EL (cell line): ENCODE results near the gene MAPK8.

Experiments
- DNase-seq: peaks from one replicate; pipeline ENCODE4 v3.0.0-alpha.2; 2016

The MAPK8 gene

GRCh38 chr10:48389272-48389671, 82.8 kb downstream of the MAPK8 start:
- no peak for DNase-seq

- no peak for DNase-seq
Observed at GRCh38 chr10:48389846-48390557, 83.5 kb downstream of the MAPK8 start.

- DNase-seq: no peak
Observed at GRCh38 chr10:48390558-48390871, 84.0 kb downstream of the MAPK8 start.

GRCh38 chr10:48390933-48391845, 84.7 kb downstream of the MAPK8 start:
- DNase-seq: peak; percentile 66

- DNase-seq: no peak
Observed at GRCh38 chr10:48391994-48392393, 85.5 kb downstream of the MAPK8 start.

- DNase-seq: no peak
Observed at GRCh38 chr10:48398261-48398660, 91.8 kb downstream of the MAPK8 start.

- no peak for DNase-seq
Observed at GRCh38 chr10:48399056-48399541, 92.6 kb downstream of the MAPK8 start.

- DNase-seq: no peak
Observed at GRCh38 chr10:48399551-48399950, 93.1 kb downstream of the MAPK8 start.

- peak; percentile 67 for DNase-seq
Observed at GRCh38 chr10:48400129-48400849, 93.8 kb downstream of the MAPK8 start.

- DNase-seq: no peak
Observed at GRCh38 chr10:48400850-48401220, 94.4 kb downstream of the MAPK8 start.

GRCh38 chr10:48404646-48405045, 98.2 kb downstream of the MAPK8 start:
- no peak for DNase-seq

- peak; percentile 53 for DNase-seq
Observed at GRCh38 chr10:48406204-48406603, 99.7 kb downstream of the MAPK8 start.

GRCh38 chr10:48406658-48407057, 100.2 kb downstream of the MAPK8 start:
- no peak for DNase-seq

GRCh38 chr10:48410503-48410902, 104.0 kb downstream of the MAPK8 start:
- DNase-seq: no peak

GRCh38 chr10:48411510-48411909, 105.0 kb downstream of the MAPK8 start:
- no peak for DNase-seq

- no peak for DNase-seq
Observed at GRCh38 chr10:48412081-48412480, 105.6 kb downstream of the MAPK8 start.

- no peak for DNase-seq
Observed at GRCh38 chr10:48412933-48413332, 106.5 kb downstream of the MAPK8 start.

GRCh38 chr10:48414160-48414559, 107.7 kb downstream of the MAPK8 start:
- DNase-seq: no peak

- DNase-seq: peak; percentile 76
Observed at GRCh38 chr10:48414778-48415177, 108.3 kb downstream of the MAPK8 start.

GRCh38 chr10:48416584-48417232, 110.2 kb downstream of the MAPK8 start:
- peak; percentile 10 for DNase-seq

- no peak for DNase-seq
Observed at GRCh38 chr10:48417374-48417773, 110.9 kb downstream of the MAPK8 start.

- no peak for DNase-seq
Observed at GRCh38 chr10:48418189-48418788, 111.8 kb downstream of the MAPK8 start.

- no peak for DNase-seq
Observed at GRCh38 chr10:48419714-48420113, 113.2 kb downstream of the MAPK8 start.
